Sigmoid colon (tissue), 7 donors: ENCODE data around the gene AGAP2. TPM values are rescaled to one million over a fixed set of nuclear protein-coding genes. Genes with fewer than 3 reads are reported as not detected.

Experiments used
- DNase-seq: peaks from one replicate; pipeline ENCODE4 v3.0.0-alpha.2; 2019
- H3K27ac ChIP-seq, 4 donors: fragments of 200-600 bp; sonication (generic); one replicate each; pipeline ENCODE4 v1.5.1; 2016 to 2019; ENCODE audit warnings: mild to moderate bottlenecking in 1 of 4
- H3K27me3 ChIP-seq, 3 donors: fragments of 200-600 bp; sonication (generic); one replicate each; pipeline ENCODE4 v1.5.1; 2019; ENCODE audit warnings: mild to moderate bottlenecking in 1 of 3
- H3K36me3 ChIP-seq, 4 donors: fragments of 200-600 bp; sonication (generic); one replicate each; pipeline ENCODE4 v1.5.1; 2016 to 2019
- H3K4me1 ChIP-seq, 4 donors: fragments of 200-600 bp; sonication (generic); one replicate each; pipeline ENCODE4 v1.5.1; 2017 to 2019
- H3K4me3 ChIP-seq, 4 donors: fragments of 200-600 bp; sonication (generic); one replicate each; pipeline ENCODE4 v1.5.1; 2017 to 2019; ENCODE audit warnings: mild to moderate bottlenecking in 2 of 4, moderate library complexity in 1 of 4
- H3K9me3 ChIP-seq, 4 donors: fragments of 200-600 bp in 3 of 4; sonication (generic) in 3 of 4; one replicate each; pipeline versions ENCODE4 v1.5.1 to v1.6.1; 2013 to 2019
- EP300 ChIP-seq, 4 donors: sonication (generic); formaldehyde crosslinking; IDR thresholded peaks; one replicate each; pipeline ENCODE4 v1.6.1; 2017; ENCODE audit warnings: antibody characterized with exemption in 4 of 4
- POLR2A ChIP-seq, 2 donors: fragments of 450-650 bp; IDR thresholded peaks; one replicate each; pipeline ENCODE4 v1.6.1; 2016; ENCODE audit warnings: antibody characterized with exemption in 2 of 2, mild to moderate bottlenecking in 2 of 2, moderate library complexity in 2 of 2
- POLR2AphosphoS5 ChIP-seq, 4 donors: sonication (generic); formaldehyde crosslinking; IDR thresholded peaks; one replicate each; pipeline ENCODE4 v1.6.1; 2017; ENCODE audit warnings: antibody characterized with exemption in 4 of 4
- WGBS, 2 donors: extraction: QIAGEN DNeasy Blood & Tissue Kit; methylation state at CpG; one replicate each; pipeline ENCODE4 v1.1.7; 2013; 5-methylcytosine and 5-hydroxymethylcytosine counted together
- intact Hi-C: fragments of 100-400 bp; cut with DNase I; formaldehyde crosslinking; loops from one replicate; pipeline ENCODE4 v1.15.1; 2023
- polyA plus RNA-seq, 3 donors: library from polyadenylated mRNA; stranded (reverse); fragments of 200-250 nt; gene quantifications; one replicate each; pipeline ENCODE4 v1.2.3, GENCODE V29; 2013
- total RNA-seq, 4 donors: library from RNA; depleted of rRNA; stranded (reverse); fragments of >200 nt; gene quantifications; one replicate each; pipeline ENCODE4 v1.1.0, GENCODE V29; 2016
- TF ChIP-seq, protein P1 (sequence below), 4 experiments: fragments of 450-650 bp in 3 of 4; fragments of 200-600 bp in 1 of 4; IDR thresholded peaks; one replicate each; pipeline ENCODE4 v1.5.1; 2016 to 2019; ENCODE audit warnings: antibody characterized with exemption in 4 of 4, mild to moderate bottlenecking in 3 of 4, moderate library complexity in 2 of 4
- donor health status: healthy with polysubstance abuse.
- donor health status: Bipolar disorder and iron deficiency.
- donor health status: healthy.

The AGAP2 gene
- total and polyA plus RNA-seq, 7 donors, result under 0.01 to 6.4 (median 1.4) TPM

DNA sequence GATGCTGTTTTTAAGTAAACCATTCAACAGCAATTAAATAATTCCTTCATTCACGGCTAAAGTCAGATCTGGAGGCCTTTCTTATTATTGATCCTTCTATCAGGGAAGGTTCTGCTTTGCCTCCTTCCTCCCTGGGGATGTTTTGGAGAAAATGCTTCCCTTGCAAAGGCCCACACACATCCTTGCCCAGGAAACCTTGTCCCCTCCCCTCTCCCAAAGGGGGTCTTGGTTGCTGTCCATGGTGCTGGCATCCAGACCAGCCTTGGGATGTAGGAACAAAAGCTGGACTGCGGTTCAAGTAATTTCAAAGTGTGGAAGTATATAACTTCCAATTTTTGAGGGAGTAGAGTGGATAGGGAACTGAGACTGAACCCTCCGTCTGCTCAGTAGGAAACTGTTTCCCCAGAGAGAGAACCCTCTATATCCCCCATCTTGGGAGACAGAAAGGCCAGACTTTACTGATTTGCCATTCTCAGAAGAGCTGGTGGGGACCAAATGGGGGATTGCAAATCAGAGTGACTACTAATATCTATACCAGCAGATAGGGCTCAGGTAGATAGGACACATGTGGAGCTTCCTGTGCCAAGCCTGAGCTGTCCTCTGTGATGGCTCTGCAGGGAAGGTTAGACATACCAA lies 21.9 kb upstream of the AGAP2 start:
- DNase-seq, result no peak
- TF ChIP-seq, protein P1, sequence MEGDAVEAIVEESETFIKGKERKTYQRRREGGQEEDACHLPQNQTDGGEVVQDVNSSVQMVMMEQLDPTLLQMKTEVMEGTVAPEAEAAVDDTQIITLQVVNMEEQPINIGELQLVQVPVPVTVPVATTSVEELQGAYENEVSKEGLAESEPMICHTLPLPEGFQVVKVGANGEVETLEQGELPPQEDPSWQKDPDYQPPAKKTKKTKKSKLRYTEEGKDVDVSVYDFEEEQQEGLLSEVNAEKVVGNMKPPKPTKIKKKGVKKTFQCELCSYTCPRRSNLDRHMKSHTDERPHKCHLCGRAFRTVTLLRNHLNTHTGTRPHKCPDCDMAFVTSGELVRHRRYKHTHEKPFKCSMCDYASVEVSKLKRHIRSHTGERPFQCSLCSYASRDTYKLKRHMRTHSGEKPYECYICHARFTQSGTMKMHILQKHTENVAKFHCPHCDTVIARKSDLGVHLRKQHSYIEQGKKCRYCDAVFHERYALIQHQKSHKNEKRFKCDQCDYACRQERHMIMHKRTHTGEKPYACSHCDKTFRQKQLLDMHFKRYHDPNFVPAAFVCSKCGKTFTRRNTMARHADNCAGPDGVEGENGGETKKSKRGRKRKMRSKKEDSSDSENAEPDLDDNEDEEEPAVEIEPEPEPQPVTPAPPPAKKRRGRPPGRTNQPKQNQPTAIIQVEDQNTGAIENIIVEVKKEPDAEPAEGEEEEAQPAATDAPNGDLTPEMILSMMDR (IDR thresholded peaks at IDR 0.05), result no peak
- TF ChIP-seq POLR2A (IDR thresholded peaks at IDR 0.05), result no peak
- TF ChIP-seq POLR2AphosphoS5 (IDR thresholded peaks at IDR 0.05), result no peak
- no peak for TF ChIP-seq EP300 (IDR thresholded peaks at IDR 0.05)
- H3K27ac ChIP-seq, result no peak overlapping the region
- WGBS, 2 donors, result 90 to 91% methylated on average over 3 of the region's 3 CpGs
- H3K36me3 ChIP-seq, result peaks cover 0 to 22% (median 13%) of the 10 kb centered on the region in 4 donors
- intact Hi-C loops, result no loop called here
- no peaks in the 10 kb centered on the region for H3K9me3 ChIP-seq
- H3K4me3 ChIP-seq, result no peak overlapping the region
- H3K4me1 ChIP-seq, result peaks cover 0 to 27% (median 20%) of the 10 kb centered on the region in 4 donors
- peaks cover 29 to 44% (median 34%) of the 10 kb centered on the region in 3 donors for H3K27me3 ChIP-seq

DNA sequence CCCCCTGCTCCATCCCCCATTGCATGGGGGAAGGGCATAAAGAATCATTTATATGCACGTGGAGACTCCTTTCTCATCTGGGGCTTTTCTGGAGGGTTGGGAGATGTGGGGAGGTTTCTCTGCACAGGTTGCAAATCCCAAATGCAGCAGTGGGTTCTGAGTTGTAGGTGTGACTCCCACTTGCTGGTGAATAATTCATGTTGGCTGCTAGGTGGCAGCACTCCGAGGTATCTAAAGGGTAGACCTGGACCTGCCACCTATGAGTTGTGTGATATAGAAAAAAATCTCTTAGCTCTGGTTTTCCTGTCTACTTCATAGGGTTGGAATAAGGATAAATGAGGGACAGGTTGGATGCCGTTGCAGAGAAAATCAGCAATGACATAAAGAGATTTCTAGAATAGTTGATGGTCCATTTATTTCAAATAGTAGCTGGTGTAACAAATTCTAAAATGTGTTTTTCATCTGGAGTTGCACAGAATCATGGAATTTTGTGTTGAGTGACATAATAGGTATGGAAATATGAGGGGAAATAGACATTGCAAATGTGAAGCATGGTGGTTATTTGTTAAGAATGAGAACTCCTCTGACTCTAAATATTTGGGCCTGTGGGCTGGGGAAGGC lies 20.9 kb upstream of the AGAP2 start:
- H3K4me3 ChIP-seq, result no peak overlapping the region
- 21 to 42% methylated on average over 3 of the region's 3 CpGs for WGBS, 2 donors
- TF ChIP-seq EP300 (IDR thresholded peaks at IDR 0.05) (no peak), POLR2AphosphoS5 (IDR thresholded peaks at IDR 0.05) (no peak), POLR2A (IDR thresholded peaks at IDR 0.05) (no peak)
- TF ChIP-seq, protein P1 (IDR thresholded peaks at IDR 0.05), result no peak
- peaks cover 0 to 21% (median 15%) of the 10 kb centered on the region in 4 donors for H3K4me1 ChIP-seq
- peaks cover 19 to 34% (median 24%) of the 10 kb centered on the region in 3 donors for H3K27me3 ChIP-seq
- H3K9me3 ChIP-seq, result no peaks in the 10 kb centered on the region
- peaks cover 0 to 22% (median 13%) of the 10 kb centered on the region in 4 donors for H3K36me3 ChIP-seq
- no peak for DNase-seq
- intact Hi-C loops, result no loop called here
- H3K27ac ChIP-seq, result no peak overlapping the region

DNA sequence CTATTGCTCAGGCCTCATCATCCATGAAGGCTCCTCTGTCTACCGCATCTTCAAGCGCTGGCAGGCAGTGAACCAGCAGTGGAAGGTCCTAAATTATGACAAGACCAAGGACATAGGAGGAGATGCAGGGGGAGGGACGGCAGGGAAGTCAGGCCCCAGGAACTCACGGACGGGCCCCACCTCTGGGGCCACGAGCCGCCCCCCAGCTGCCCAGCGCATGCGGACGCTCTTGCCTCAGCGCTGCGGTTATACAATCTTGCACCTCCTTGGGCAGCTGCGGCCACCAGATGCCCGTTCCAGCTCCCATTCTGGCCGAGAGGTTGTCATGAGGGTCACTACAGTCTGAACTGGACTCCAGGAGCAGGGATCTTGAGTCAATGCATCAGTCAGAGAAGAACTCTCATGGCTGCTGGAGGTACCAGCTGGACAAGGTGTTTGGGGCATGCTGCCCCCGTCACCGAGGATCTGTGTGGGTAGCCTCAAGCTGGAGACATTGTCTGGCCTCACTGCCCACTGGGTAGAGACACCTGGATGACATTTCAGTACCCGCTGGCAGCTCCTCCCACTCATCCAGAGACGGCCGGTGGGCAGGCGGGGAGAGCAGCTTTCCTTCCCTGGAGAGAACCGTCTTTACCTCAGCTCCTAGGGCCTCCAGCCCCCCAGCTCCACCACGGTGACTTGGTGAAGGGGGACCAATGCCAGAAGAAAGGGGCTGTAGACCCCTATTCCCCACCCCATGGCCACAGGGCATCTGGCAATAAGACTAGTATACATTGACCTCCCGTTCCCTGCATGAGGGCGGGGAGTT lies 20.2 kb upstream of the AGAP2 start:
- peaks cover 0 to 23% (median 20%) of the 10 kb centered on the region in 4 donors for H3K4me1 ChIP-seq
- peaks cover 12 to 26% (median 17%) of the 10 kb centered on the region in 3 donors for H3K27me3 ChIP-seq
- no peaks in the 10 kb centered on the region for H3K9me3 ChIP-seq
- TF ChIP-seq POLR2A (IDR thresholded peaks at IDR 0.05), result no peak
- no peak for TF ChIP-seq EP300 (IDR thresholded peaks at IDR 0.05)
- TF ChIP-seq POLR2AphosphoS5 (IDR thresholded peaks at IDR 0.05), result no peak
- TF ChIP-seq, protein P1 (IDR thresholded peaks at IDR 0.05), result no peak
- peaks cover 0 to 22% (median 13%) of the 10 kb centered on the region in 4 donors for H3K36me3 ChIP-seq
- H3K27ac ChIP-seq, result no peak overlapping the region
- H3K4me3 ChIP-seq, result no peak overlapping the region
- intact Hi-C loops, result no loop called here
- 92 to 94% methylated on average over 25 of the region's 25 CpGs for WGBS, 2 donors
- peak; percentile 54 for DNase-seq

DNA sequence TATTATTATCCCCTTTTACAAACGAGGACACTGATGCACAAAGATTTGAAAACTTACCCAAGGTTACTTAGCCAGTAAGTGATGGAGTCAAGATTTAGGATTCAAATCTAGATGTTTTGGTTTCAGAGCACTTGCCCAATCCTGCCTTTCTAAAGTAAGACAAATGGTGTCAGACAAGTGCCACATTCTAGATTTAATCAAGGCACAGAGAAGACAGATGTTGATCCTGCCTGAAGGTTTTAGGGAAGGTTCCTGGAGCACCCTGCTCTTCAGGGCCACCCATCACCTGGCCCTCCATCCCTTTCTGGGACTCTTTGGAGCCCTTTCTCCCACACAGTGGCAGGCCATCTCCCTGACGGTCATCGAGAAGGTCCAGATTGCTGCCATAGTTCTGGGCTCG lies 19.2 kb upstream of the AGAP2 start:
- H3K4me1 ChIP-seq, result peaks cover 0 to 26% (median 22%) of the 10 kb centered on the region in 4 donors
- intact Hi-C loops, result no loop called here
- WGBS, 2 donors, result 94 to 96% methylated on average over 4 of the region's 4 CpGs
- peaks cover 0 to 22% (median 13%) of the 10 kb centered on the region in 4 donors for H3K36me3 ChIP-seq
- H3K27ac ChIP-seq, result no peak overlapping the region
- no peak overlapping the region for H3K4me3 ChIP-seq
- TF ChIP-seq, protein P1 (IDR thresholded peaks at IDR 0.05), result no peak
- no peak for TF ChIP-seq POLR2AphosphoS5 (IDR thresholded peaks at IDR 0.05)
- no peak for TF ChIP-seq EP300 (IDR thresholded peaks at IDR 0.05)
- no peak for TF ChIP-seq POLR2A (IDR thresholded peaks at IDR 0.05)
- peaks cover 7 to 17% (median 8%) of the 10 kb centered on the region in 3 donors for H3K27me3 ChIP-seq
- no peak for DNase-seq
- H3K9me3 ChIP-seq, result no peaks in the 10 kb centered on the region
